Psoas muscle (tissue), 8 donors: Measurements from ENCODE around the gene CSAD. TPM values are rescaled to one million over a fixed set of nuclear protein-coding genes. Genes with fewer than 3 reads are reported as not detected.

ENCODE experiments used
- ATAC-seq, 4 donors: fragments of 200-7000 bp; cut with Tn5 transposase; one replicate each; pipeline ENCODE4 v1.9.1; 2020; ENCODE audit warnings: moderate library complexity in 3 of 4, mild to moderate bottlenecking in 2 of 4
- DNase-seq, 2 donors: peaks; one replicate each; pipeline ENCODE4 v3.0.0-alpha.2; 2020
- H3K27ac ChIP-seq: fragments of 200-600 bp; one replicate; pipeline ENCODE4 v1.8.0; 2022
- H3K27me3 ChIP-seq, 3 donors: fragments of 200-600 bp in 1 of 3; one replicate each; pipeline versions ENCODE4 v1.6.1 to v1.8.0; 2013 to 2022; ENCODE audit warnings: low read length in 2 of 3, mild to moderate bottlenecking in 2 of 3, moderate library complexity in 1 of 3; ENCODE audit not compliant: insufficient read depth in 3 of 3
- H3K36me3 ChIP-seq, 2 donors: fragments of 200-600 bp in 1 of 2; one replicate each; pipeline versions ENCODE4 v1.6.1 to v1.8.0; 2013 to 2022; ENCODE audit warnings: low read depth in 1 of 2, mild to moderate bottlenecking in 1 of 2, moderate library complexity in 1 of 2; ENCODE audit not compliant: insufficient read depth in 1 of 2
- H3K4me1 ChIP-seq: fragments of 200-600 bp; one replicate; pipeline ENCODE4 v1.8.0; 2022
- H3K4me3 ChIP-seq: fragments of 200-600 bp; one replicate; pipeline ENCODE4 v1.8.0; 2022; ENCODE audit warnings: mild to moderate bottlenecking
- H3K9me3 ChIP-seq: fragments of 200-600 bp; one replicate; pipeline ENCODE4 v1.8.0; 2022
- WGBS, 3 donors: extraction: QIAGEN DNeasy Blood & Tissue Kit; methylation state at CpG; one replicate each; pipeline versions ENCODE4 v1.1.6 to v1.1.7; 2013; 5-methylcytosine and 5-hydroxymethylcytosine counted together
- intact Hi-C, 2 donors: fragments of 100-400 bp; cut with DNase I; formaldehyde crosslinking; loops; one replicate each; pipeline versions ENCODE4 v1.11.0 to v1.14.2; 2022
- polyA plus RNA-seq, 3 donors: library from polyadenylated mRNA; stranded (reverse); fragments of 200-250 nt; gene quantifications; one replicate each; pipeline ENCODE4 v1.2.3, GENCODE V29; 2013
- total RNA-seq, 4 donors: library from RNA; stranded (reverse); fragmentation: NEBNext Ultra II Directional in 2 of 4; extraction: Animal tissue kit (Norgen Biotek cat#: 25700) in 2 of 4; gene quantifications; one replicate each; pipeline versions ENCODE4 v1.2.1 to v1.2.4, GENCODE V29; 2021 to 2023
- TF ChIP-seq, protein P1 (sequence below): fragments of 200-600 bp; IDR thresholded peaks from one replicate; pipeline ENCODE4 v1.8.0; 2022; ENCODE audit warnings: antibody characterized with exemption
- donor health status: healthy with polysubstance abuse.
- donor health status: DM: no; HTN: no; CAD: no; lungs with moderate emphysema.
- donor health status: Bipolar disorder and iron deficiency.
- donor health status: healthy.
- donor health status: DM: yes; HTN: yes; CAD: no.
- donor health status: DM: no; HTN: no; CAD: no.
- donor health status: DM: no; HTN: no; CAD: no.
- donor health status: DM: yes; HTN: yes; CAD: no.

The CSAD gene
- total and polyA plus RNA-seq, 7 donors: 3.9 to 7.8 (median 6.3) TPM

- H3K27me3 ChIP-seq: no peaks in the 10 kb centered on the region
- DNase-seq (no peak), ATAC-seq (no peak)
- no peak overlapping the region for H3K4me3 ChIP-seq
- TF ChIP-seq, protein P1, sequence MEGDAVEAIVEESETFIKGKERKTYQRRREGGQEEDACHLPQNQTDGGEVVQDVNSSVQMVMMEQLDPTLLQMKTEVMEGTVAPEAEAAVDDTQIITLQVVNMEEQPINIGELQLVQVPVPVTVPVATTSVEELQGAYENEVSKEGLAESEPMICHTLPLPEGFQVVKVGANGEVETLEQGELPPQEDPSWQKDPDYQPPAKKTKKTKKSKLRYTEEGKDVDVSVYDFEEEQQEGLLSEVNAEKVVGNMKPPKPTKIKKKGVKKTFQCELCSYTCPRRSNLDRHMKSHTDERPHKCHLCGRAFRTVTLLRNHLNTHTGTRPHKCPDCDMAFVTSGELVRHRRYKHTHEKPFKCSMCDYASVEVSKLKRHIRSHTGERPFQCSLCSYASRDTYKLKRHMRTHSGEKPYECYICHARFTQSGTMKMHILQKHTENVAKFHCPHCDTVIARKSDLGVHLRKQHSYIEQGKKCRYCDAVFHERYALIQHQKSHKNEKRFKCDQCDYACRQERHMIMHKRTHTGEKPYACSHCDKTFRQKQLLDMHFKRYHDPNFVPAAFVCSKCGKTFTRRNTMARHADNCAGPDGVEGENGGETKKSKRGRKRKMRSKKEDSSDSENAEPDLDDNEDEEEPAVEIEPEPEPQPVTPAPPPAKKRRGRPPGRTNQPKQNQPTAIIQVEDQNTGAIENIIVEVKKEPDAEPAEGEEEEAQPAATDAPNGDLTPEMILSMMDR: no peak
- peaks cover 0 to 36% of the 10 kb centered on the region in 2 donors for H3K36me3 ChIP-seq
- WGBS, 3 donors: 89 to 93% (median 92%) methylated on average over 8 of the region's 8 CpGs
- H3K27ac ChIP-seq: no peak overlapping the region
- intact Hi-C loops: no loop called here
- H3K4me1 ChIP-seq: no peaks in the 10 kb centered on the region
- no peaks in the 10 kb centered on the region for H3K9me3 ChIP-seq
Observed at GRCh38 chr12:53161119-53161911, 19.4 kb downstream of the CSAD start.

GRCh38 chr12:53160673-53161072 is 20.1 kb downstream of the CSAD start:
- Histone ChIP-seq H3K27ac (no peak overlapping the region), H3K36me3 (peaks cover 0 to 36% of the 10 kb centered on the region in 2 donors), H3K27me3 (no peaks in the 10 kb centered on the region), H3K4me3 (no peak overlapping the region), H3K4me1 (no peaks in the 10 kb centered on the region), H3K9me3 (no peaks in the 10 kb centered on the region)
- no peak for DNase-seq
- 84 to 93% (median 85%) methylated on average over 2 of the region's 2 CpGs for WGBS, 3 donors
- intact Hi-C loops: no loop called here
- TF ChIP-seq, protein P1: no peak
- no peak for ATAC-seq

- WGBS, 3 donors: 81 to 90% (median 85%) methylated on average over 15 to 16 of the region's 16 CpGs
- no peaks in the 10 kb centered on the region for H3K9me3 ChIP-seq
- H3K27ac ChIP-seq: no peak overlapping the region
- H3K27me3 ChIP-seq: no peaks in the 10 kb centered on the region
- TF ChIP-seq, protein P1: no peak
- no peak for DNase-seq
- intact Hi-C loops: loop anchor here (1.0 to 5.0 kb wide), 2 partner anchors 32 to 37 kb away; no protein-coding TSS in a partner anchor
- peaks cover 0 to 32% of the 10 kb centered on the region in 2 donors for H3K36me3 ChIP-seq
- no peak overlapping the region for H3K4me3 ChIP-seq
- H3K4me1 ChIP-seq: no peaks in the 10 kb centered on the region
- no peak for ATAC-seq
Observed at GRCh38 chr12:53160000-53160399, 20.7 kb downstream of the CSAD start.

GRCh38 chr12:53159195-53159839 is 21.4 kb downstream of the CSAD start:
- intact Hi-C loops: loop anchor here (1.0 to 5.0 kb wide), 2 partner anchors 33 to 38 kb away; no protein-coding TSS in a partner anchor
- WGBS, 3 donors: 22 to 37% (median 26%) methylated on average over 14 of the region's 14 CpGs
- ATAC-seq: peak; percentile 76 to 92 (median 88)
- Histone ChIP-seq H3K27me3 (no peaks in the 10 kb centered on the region), H3K4me3 (no peak overlapping the region), H3K4me1 (no peaks in the 10 kb centered on the region), H3K27ac (no peak overlapping the region), H3K9me3 (no peaks in the 10 kb centered on the region), H3K36me3 (peaks cover 0 to 30% of the 10 kb centered on the region in 2 donors)
- peak; percentile 85 to 89 for DNase-seq
- TF ChIP-seq, protein P1: peak; percentile 92
